HL-60 (cell line): ENCODE measurements around the gene ANKRD50.

Experiments
- GABPA ChIP-seq: IDR thresholded peaks from 2 replicates; pipeline ENCODE4 v1.6.1; 2012; ENCODE audit warnings: low read depth
- TF ChIP-seq, protein P1 (sequence below): IDR thresholded peaks from one replicate; pipeline ENCODE4 v1.5.1; 2011; ENCODE audit warnings: low read length, control low read depth, inconsistent platforms; ENCODE audit not compliant: insufficient read depth

DNA sequence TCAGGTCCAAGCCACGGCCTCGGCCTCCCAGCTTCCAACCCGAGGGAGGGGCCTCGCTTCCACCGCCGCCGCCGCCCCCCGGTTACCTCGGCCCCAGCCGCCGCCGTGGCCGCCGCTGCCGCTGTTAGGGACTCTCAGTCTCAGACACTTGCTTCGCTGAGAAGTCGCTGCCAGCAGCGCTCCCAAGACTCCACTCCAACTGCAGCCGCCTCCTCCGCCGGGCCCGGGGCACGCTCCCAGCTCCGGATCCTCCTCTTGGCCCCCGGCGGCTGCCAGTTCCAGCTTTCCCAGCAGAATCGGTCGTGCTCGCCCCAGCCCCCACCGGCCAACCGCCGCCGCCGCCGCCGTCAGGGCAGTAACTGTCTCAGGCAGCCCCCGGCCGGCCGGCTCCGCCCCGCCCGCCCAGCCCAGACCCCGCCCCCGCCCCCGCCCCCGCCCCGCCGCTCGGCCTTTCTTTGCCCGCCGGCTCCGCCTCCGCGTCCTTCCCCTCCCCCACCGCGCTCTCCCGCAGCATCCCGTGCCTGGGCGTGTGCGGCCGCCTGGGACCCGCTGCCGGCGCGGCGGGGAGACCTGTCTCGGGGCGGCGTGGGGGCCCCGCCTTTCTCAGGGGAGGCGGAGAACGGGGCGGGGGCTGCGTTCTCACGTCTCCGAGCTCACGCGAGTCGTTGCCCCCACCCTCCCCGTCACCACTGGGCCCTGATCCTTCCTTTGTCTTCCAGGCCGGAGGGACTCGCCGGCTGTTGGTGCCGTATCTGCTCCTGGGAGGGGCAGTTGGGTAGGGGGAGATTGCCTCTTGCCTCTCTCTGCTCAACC, at the start of gene ANKRD50:
- TF ChIP-seq, protein P1, sequence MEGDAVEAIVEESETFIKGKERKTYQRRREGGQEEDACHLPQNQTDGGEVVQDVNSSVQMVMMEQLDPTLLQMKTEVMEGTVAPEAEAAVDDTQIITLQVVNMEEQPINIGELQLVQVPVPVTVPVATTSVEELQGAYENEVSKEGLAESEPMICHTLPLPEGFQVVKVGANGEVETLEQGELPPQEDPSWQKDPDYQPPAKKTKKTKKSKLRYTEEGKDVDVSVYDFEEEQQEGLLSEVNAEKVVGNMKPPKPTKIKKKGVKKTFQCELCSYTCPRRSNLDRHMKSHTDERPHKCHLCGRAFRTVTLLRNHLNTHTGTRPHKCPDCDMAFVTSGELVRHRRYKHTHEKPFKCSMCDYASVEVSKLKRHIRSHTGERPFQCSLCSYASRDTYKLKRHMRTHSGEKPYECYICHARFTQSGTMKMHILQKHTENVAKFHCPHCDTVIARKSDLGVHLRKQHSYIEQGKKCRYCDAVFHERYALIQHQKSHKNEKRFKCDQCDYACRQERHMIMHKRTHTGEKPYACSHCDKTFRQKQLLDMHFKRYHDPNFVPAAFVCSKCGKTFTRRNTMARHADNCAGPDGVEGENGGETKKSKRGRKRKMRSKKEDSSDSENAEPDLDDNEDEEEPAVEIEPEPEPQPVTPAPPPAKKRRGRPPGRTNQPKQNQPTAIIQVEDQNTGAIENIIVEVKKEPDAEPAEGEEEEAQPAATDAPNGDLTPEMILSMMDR: no peak
- no peak for TF ChIP-seq GABPA
